ENCODE results near the gene DLG1.

Gene DLG1

DNA sequence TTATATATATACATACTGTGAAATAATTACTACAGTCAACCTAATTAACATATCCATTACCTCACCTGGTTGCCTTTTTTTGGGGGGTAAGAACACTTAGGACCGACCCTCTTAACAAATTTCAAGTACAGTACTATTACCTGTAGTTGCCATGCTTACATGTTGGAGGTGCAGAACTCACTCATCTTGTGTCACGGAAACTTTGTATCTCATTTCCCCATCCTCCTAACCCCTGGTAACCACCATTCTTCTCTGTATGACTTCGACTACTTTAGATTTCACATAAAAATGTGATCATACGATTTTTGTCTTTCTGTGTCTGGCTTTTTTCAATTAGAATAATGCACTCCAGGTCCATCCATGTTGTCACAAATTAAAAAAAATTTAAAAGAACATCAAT is 213.3 kb downstream of the DLG1 start:
- H3K4me3 ChIP-seq (ENCODE audit: control insufficient read depth in 1 of 7, extremely low read depth in 1 of 7, insufficient read depth in 4 of 7, low read depth in 2 of 7, low read length in 6 of 7), result no peak overlapping the region
- H3K9me3 ChIP-seq (ENCODE audit: control extremely low read depth in 1 of 5, control insufficient read depth in 4 of 5, insufficient read depth in 2 of 5, low read depth in 1 of 5, low read length in 4 of 5), result no peaks in the 10 kb centered on the region
- H3K27ac ChIP-seq (ENCODE audit: insufficient read depth in 1 of 2, low read depth in 1 of 2, low read length in 2 of 2, poor library complexity in 1 of 2, severe bottlenecking in 2 of 2), result no peak overlapping the region
- DNase-seq, result no peak
- ChIA-PET POLR2A (no interaction called here), CTCF (no interaction called here)
- peaks cover 2 to 9% (median 6%) of the 10 kb centered on the region in 4 experiments for H3K36me3 ChIP-seq (ENCODE audit: control insufficient read depth in 4 of 4, insufficient read depth in 4 of 4, low read length in 3 of 4)
- H3K27me3 ChIP-seq (replicated peaks in 2 of 5; ENCODE audit: control insufficient read depth in 4 of 5, insufficient read depth in 5 of 5, low read length in 4 of 5), result no peaks in the 10 kb centered on the region
- WGBS (ENCODE audit: insufficient coverage), result 100% methylated on average over 4 of the region's 4 CpGs
- H3K4me1 ChIP-seq (ENCODE audit: control extremely low read depth in 1 of 4, control insufficient read depth in 4 of 4, insufficient read depth in 4 of 4, low read length in 3 of 4), result peaks cover 0 to 9% (median 2%) of the 10 kb centered on the region in 4 experiments

DNA sequence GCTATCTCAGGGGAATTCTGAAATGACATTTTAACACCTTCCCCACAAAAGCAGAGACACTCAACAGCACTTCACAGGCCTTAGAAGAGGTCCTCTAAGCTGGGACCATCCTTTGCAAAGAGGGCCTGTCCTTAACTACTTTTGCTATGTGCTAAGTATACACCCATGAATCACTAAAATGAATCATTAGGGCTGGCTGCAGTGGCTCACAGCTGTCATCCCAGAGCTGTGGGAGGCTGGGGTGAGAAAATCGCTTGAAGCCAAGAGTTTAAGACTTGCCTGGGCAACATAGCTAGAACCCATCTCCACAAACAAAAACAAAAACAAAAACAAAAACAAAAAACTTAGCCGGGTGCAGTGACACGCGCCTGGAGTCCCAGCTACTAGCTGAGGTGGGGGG is 214.9 kb downstream of the DLG1 start:
- Histone ChIP-seq H3K9me3 (ENCODE audit: control extremely low read depth in 1 of 5, control insufficient read depth in 4 of 5, insufficient read depth in 2 of 5, low read depth in 1 of 5, low read length in 4 of 5) (no peaks in the 10 kb centered on the region), H3K27me3 (replicated peaks in 2 of 5; ENCODE audit: control insufficient read depth in 4 of 5, insufficient read depth in 5 of 5, low read length in 4 of 5) (no peaks in the 10 kb centered on the region), H3K4me1 (ENCODE audit: control extremely low read depth in 1 of 4, control insufficient read depth in 4 of 4, insufficient read depth in 4 of 4, low read length in 3 of 4) (peaks cover 0 to 4% (median 1%) of the 10 kb centered on the region in 4 experiments), H3K27ac (ENCODE audit: insufficient read depth in 1 of 2, low read depth in 1 of 2, low read length in 2 of 2, poor library complexity in 1 of 2, severe bottlenecking in 2 of 2) (no peak overlapping the region), H3K4me3 (ENCODE audit: control insufficient read depth in 1 of 7, extremely low read depth in 1 of 7, insufficient read depth in 4 of 7, low read depth in 2 of 7, low read length in 6 of 7) (no peak overlapping the region), H3K36me3 (ENCODE audit: control insufficient read depth in 4 of 4, insufficient read depth in 4 of 4, low read length in 3 of 4) (peaks cover 2 to 7% (median 6%) of the 10 kb centered on the region in 4 experiments)
- no peak for DNase-seq
- CTCF ChIA-PET, result interaction anchor here (0.8 to 1.2 kb wide), 2 partner anchors 13 to 16 kb away, joined by 3 read pairs; no protein-coding TSS in a partner anchor
- WGBS (ENCODE audit: insufficient coverage), result no CpG with 5 or more reads among the region's 4 CpGs
- POLR2A ChIA-PET, result interaction anchor here (0.6 kb wide), 1 partner anchor 199 kb away, joined by 3 read pairs; no protein-coding TSS in a partner anchor

GRCh38 chr3:197082871-197083270 is 215.5 kb downstream of the DLG1 start:
- CTCF ChIA-PET, result interaction anchor here (0.8 to 1.2 kb wide), 2 partner anchors 12 to 15 kb away, joined by 3 read pairs; no protein-coding TSS in a partner anchor
- WGBS (ENCODE audit: insufficient coverage), result 100% methylated on average over 1 of the region's 2 CpGs
- DNase-seq, result no peak
- Histone ChIP-seq H3K4me3 (ENCODE audit: control insufficient read depth in 1 of 7, extremely low read depth in 1 of 7, insufficient read depth in 4 of 7, low read depth in 2 of 7, low read length in 6 of 7) (no peak overlapping the region), H3K27ac (ENCODE audit: insufficient read depth in 1 of 2, low read depth in 1 of 2, low read length in 2 of 2, poor library complexity in 1 of 2, severe bottlenecking in 2 of 2) (no peak overlapping the region), H3K36me3 (ENCODE audit: control insufficient read depth in 4 of 4, insufficient read depth in 4 of 4, low read length in 3 of 4) (peaks cover 2 to 7% (median 6%) of the 10 kb centered on the region in 4 experiments), H3K9me3 (ENCODE audit: control extremely low read depth in 1 of 5, control insufficient read depth in 4 of 5, insufficient read depth in 2 of 5, low read depth in 1 of 5, low read length in 4 of 5) (no peaks in the 10 kb centered on the region), H3K27me3 (replicated peaks in 2 of 5; ENCODE audit: control insufficient read depth in 4 of 5, insufficient read depth in 5 of 5, low read length in 4 of 5) (no peaks in the 10 kb centered on the region), H3K4me1 (ENCODE audit: control extremely low read depth in 1 of 4, control insufficient read depth in 4 of 4, insufficient read depth in 4 of 4, low read length in 3 of 4) (no peaks in the 10 kb centered on the region)
- POLR2A ChIA-PET, result no interaction called here

GRCh38 chr3:197080344-197080743 is 218.1 kb downstream of the DLG1 start:
- WGBS (ENCODE audit: insufficient coverage), result 100% methylated on average over 9 of the region's 10 CpGs
- no peak for DNase-seq
- Histone ChIP-seq H3K9me3 (ENCODE audit: control extremely low read depth in 1 of 5, control insufficient read depth in 4 of 5, insufficient read depth in 2 of 5, low read depth in 1 of 5, low read length in 4 of 5) (no peaks in the 10 kb centered on the region), H3K4me3 (ENCODE audit: control insufficient read depth in 1 of 7, extremely low read depth in 1 of 7, insufficient read depth in 4 of 7, low read depth in 2 of 7, low read length in 6 of 7) (no peak overlapping the region), H3K27me3 (replicated peaks in 2 of 5; ENCODE audit: control insufficient read depth in 4 of 5, insufficient read depth in 5 of 5, low read length in 4 of 5) (no peaks in the 10 kb centered on the region), H3K4me1 (ENCODE audit: control extremely low read depth in 1 of 4, control insufficient read depth in 4 of 4, insufficient read depth in 4 of 4, low read length in 3 of 4) (no peaks in the 10 kb centered on the region), H3K27ac (ENCODE audit: insufficient read depth in 1 of 2, low read depth in 1 of 2, low read length in 2 of 2, poor library complexity in 1 of 2, severe bottlenecking in 2 of 2) (no peak overlapping the region), H3K36me3 (ENCODE audit: control insufficient read depth in 4 of 4, insufficient read depth in 4 of 4, low read length in 3 of 4) (peaks cover 4 to 9% (median 9%) of the 10 kb centered on the region in 4 experiments)
- POLR2A ChIA-PET, result no interaction called here
- CTCF ChIA-PET, result no interaction called here

DNA sequence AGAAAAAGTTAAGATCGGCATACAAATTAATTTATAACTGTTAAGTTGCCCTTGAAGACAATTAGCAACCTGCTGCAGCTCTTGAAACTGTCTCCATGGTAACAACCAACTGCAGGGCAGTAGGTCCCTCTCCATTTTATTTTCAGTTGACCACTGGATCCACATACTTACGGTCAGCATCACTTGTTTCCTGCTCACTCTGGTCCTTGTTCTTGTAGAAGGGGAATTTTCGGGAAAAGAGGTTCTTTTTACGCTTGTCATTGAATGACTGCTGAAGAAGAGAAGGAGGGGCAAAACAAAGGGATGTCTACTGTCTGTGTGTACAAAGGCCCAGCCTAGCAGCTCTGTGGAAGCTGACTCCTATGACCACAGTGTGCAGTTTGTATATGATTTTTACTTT is 222.0 kb downstream of the DLG1 start:
- Histone ChIP-seq H3K4me1 (ENCODE audit: control extremely low read depth in 1 of 4, control insufficient read depth in 4 of 4, insufficient read depth in 4 of 4, low read length in 3 of 4) (no peaks in the 10 kb centered on the region), H3K36me3 (ENCODE audit: control insufficient read depth in 4 of 4, insufficient read depth in 4 of 4, low read length in 3 of 4) (peaks cover 7 to 14% (median 8%) of the 10 kb centered on the region in 4 experiments), H3K9me3 (ENCODE audit: control extremely low read depth in 1 of 5, control insufficient read depth in 4 of 5, insufficient read depth in 2 of 5, low read depth in 1 of 5, low read length in 4 of 5) (no peaks in the 10 kb centered on the region), H3K27ac (ENCODE audit: insufficient read depth in 1 of 2, low read depth in 1 of 2, low read length in 2 of 2, poor library complexity in 1 of 2, severe bottlenecking in 2 of 2) (no peak overlapping the region), H3K4me3 (ENCODE audit: control insufficient read depth in 1 of 7, extremely low read depth in 1 of 7, insufficient read depth in 4 of 7, low read depth in 2 of 7, low read length in 6 of 7) (no peak overlapping the region), H3K27me3 (replicated peaks in 2 of 5; ENCODE audit: control insufficient read depth in 4 of 5, insufficient read depth in 5 of 5, low read length in 4 of 5) (no peaks in the 10 kb centered on the region)
- no peak for DNase-seq
- ChIA-PET CTCF (no interaction called here), POLR2A (no interaction called here)
- 92% methylated on average over 2 of the region's 4 CpGs for WGBS (ENCODE audit: insufficient coverage)

DNA sequence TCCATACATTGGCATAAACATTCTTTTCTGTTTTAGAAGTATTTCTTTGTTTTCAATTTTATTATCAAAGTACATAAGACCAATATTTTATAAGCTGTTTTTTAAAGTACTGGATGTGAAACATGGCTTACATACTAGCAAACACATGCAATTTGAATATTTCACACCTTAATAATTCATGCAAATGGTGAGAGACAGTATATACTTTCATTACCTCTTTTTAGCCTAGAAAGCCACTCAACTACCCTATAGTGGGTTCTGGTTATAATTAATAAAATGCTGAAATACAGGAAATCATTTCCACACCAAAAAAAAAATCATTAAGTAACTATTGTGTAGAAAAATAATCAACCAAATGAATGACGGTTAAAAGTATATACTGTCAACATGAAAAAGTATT is 230.3 kb downstream of the DLG1 start:
- no peak overlapping the region for H3K27ac ChIP-seq (ENCODE audit: insufficient read depth in 1 of 2, low read depth in 1 of 2, low read length in 2 of 2, poor library complexity in 1 of 2, severe bottlenecking in 2 of 2)
- peaks cover 8 to 9% (median 8%) of the 10 kb centered on the region in 4 experiments for H3K36me3 ChIP-seq (ENCODE audit: control insufficient read depth in 4 of 4, insufficient read depth in 4 of 4, low read length in 3 of 4)
- ChIA-PET CTCF (interaction anchor here (0.9 kb wide), 1 partner anchor 15 kb away, joined by 3 read pairs; no protein-coding TSS in a partner anchor), POLR2A (no interaction called here)
- H3K4me1 ChIP-seq (ENCODE audit: control extremely low read depth in 1 of 4, control insufficient read depth in 4 of 4, insufficient read depth in 4 of 4, low read length in 3 of 4), result no peaks in the 10 kb centered on the region
- no CpG with 5 or more reads among the region's 1 CpG for WGBS (ENCODE audit: insufficient coverage)
- no peaks in the 10 kb centered on the region for H3K9me3 ChIP-seq (ENCODE audit: control extremely low read depth in 1 of 5, control insufficient read depth in 4 of 5, insufficient read depth in 2 of 5, low read depth in 1 of 5, low read length in 4 of 5)
- no peak for DNase-seq
- H3K27me3 ChIP-seq (replicated peaks in 2 of 5; ENCODE audit: control insufficient read depth in 4 of 5, insufficient read depth in 5 of 5, low read length in 4 of 5), result no peaks in the 10 kb centered on the region
- H3K4me3 ChIP-seq (ENCODE audit: control insufficient read depth in 1 of 7, extremely low read depth in 1 of 7, insufficient read depth in 4 of 7, low read depth in 2 of 7, low read length in 6 of 7), result no peak overlapping the region

GRCh38 chr3:197064771-197065170 is 233.6 kb downstream of the DLG1 start:
- DNase-seq, result no peak
- Histone ChIP-seq H3K9me3 (ENCODE audit: control extremely low read depth in 1 of 5, control insufficient read depth in 4 of 5, insufficient read depth in 2 of 5, low read depth in 1 of 5, low read length in 4 of 5) (no peaks in the 10 kb centered on the region), H3K4me3 (ENCODE audit: control insufficient read depth in 1 of 7, extremely low read depth in 1 of 7, insufficient read depth in 4 of 7, low read depth in 2 of 7, low read length in 6 of 7) (no peak overlapping the region), H3K27me3 (replicated peaks in 2 of 5; ENCODE audit: control insufficient read depth in 4 of 5, insufficient read depth in 5 of 5, low read length in 4 of 5) (no peaks in the 10 kb centered on the region), H3K36me3 (ENCODE audit: control insufficient read depth in 4 of 4, insufficient read depth in 4 of 4, low read length in 3 of 4) (peaks cover 9 to 21% (median 9%) of the 10 kb centered on the region in 4 experiments), H3K4me1 (ENCODE audit: control extremely low read depth in 1 of 4, control insufficient read depth in 4 of 4, insufficient read depth in 4 of 4, low read length in 3 of 4) (no peaks in the 10 kb centered on the region), H3K27ac (ENCODE audit: insufficient read depth in 1 of 2, low read depth in 1 of 2, low read length in 2 of 2, poor library complexity in 1 of 2, severe bottlenecking in 2 of 2) (no peak overlapping the region)
- no CpG with 5 or more reads among the region's 1 CpG for WGBS (ENCODE audit: insufficient coverage)
- CTCF ChIA-PET, result interaction anchor here (0.7 kb wide), 1 partner anchor 160 kb away, joined by 3 read pairs; no protein-coding TSS in a partner anchor
- POLR2A ChIA-PET, result no interaction called here

All from common myeloid progenitor, CD34-positive (primary cell).